Measurements from ENCODE around the gene CDC14B.

DNA sequence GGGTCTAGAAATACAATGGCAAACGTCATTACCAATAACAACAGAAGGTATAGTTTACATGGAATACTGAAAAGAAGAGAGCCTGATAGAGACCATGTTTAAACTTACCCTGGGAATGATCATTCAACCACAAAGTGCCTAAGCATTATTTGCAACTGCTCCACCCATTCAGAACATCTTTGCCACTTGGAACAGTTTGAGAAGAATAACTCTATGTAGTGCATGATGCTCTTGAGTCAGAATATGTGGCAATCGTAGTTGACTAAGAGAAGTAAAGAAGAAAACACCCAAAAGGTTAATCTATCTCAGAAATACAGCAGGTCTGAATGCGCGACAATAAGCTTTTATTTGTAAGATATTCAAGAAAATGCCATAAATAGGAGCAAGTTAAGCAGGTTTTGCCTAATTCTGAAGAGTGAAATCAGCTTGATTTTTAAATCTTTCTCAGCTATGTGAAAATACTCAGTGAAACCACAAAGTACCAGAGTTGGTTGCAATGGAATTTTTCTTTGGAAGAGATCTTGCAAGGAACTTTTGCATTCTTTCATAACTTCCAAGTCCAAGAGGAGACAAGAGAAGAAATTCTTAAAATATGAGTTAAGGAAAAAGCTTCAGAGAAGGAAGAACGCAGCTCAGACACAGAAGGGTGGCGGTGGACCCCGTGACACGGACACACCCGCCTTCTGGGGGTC, 105.4 kb downstream of the CDC14B start:
- TF ChIP-seq, protein P1, sequence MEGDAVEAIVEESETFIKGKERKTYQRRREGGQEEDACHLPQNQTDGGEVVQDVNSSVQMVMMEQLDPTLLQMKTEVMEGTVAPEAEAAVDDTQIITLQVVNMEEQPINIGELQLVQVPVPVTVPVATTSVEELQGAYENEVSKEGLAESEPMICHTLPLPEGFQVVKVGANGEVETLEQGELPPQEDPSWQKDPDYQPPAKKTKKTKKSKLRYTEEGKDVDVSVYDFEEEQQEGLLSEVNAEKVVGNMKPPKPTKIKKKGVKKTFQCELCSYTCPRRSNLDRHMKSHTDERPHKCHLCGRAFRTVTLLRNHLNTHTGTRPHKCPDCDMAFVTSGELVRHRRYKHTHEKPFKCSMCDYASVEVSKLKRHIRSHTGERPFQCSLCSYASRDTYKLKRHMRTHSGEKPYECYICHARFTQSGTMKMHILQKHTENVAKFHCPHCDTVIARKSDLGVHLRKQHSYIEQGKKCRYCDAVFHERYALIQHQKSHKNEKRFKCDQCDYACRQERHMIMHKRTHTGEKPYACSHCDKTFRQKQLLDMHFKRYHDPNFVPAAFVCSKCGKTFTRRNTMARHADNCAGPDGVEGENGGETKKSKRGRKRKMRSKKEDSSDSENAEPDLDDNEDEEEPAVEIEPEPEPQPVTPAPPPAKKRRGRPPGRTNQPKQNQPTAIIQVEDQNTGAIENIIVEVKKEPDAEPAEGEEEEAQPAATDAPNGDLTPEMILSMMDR (IDR thresholded peaks at IDR 0.05) = no peak
- TF ChIP-seq POLR2A (IDR thresholded peaks at IDR 0.05) = no peak
